GM19463 (cell line): ENCODE results near the gene GALNT12.

Experiments used
- ATAC-seq: cut with Tn5 transposase; IDR thresholded peaks from one replicate; pipeline ENCODE4 v1.9.1; 2021; ENCODE audit warnings: mild to moderate bottlenecking, moderate library complexity; ENCODE audit not compliant: unreplicated experiment

Gene GALNT12

GRCh38 chr9:98899408-98900056, 92.1 kb downstream of the GALNT12 start:
- no peak for ATAC-seq
